ENCODE results near the gene VAC14. TPM values are rescaled to one million over a fixed set of nuclear protein-coding genes. Genes with fewer than 3 reads are reported as not detected.

VAC14 gene
- total RNA-seq, 4 donors from 2014 or later, result 43.4 to 69.4 (median 63.1) TPM

- WGBS, 2 donors, result 87 to 97% methylated on average over 8 of the region's 8 CpGs
- H3K27me3 ChIP-seq, result no peaks in the 10 kb centered on the region
- H3K9me3 ChIP-seq, result no peaks in the 10 kb centered on the region
- no peak for DNase-seq
- peaks cover 5 to 26% of the 10 kb centered on the region in 2 donors for H3K36me3 ChIP-seq
- intact Hi-C loops (cut with DNase I), result no loop called here
- H3K4me1 ChIP-seq, result peaks cover 0 to 5% of the 10 kb centered on the region in 2 donors
- no peak for TF ChIP-seq POLR2A (IDR thresholded peaks at IDR 0.05)
- no peak for TF ChIP-seq CTCF (IDR thresholded peaks at IDR 0.05)
- H3K4me3 ChIP-seq (replicated peaks in 1 of 3), result no peak overlapping the region
- H3K27ac ChIP-seq, result no peak overlapping the region
Observed at GRCh38 chr16:70765491-70765890, 35.5 kb downstream of the VAC14 start.

- 92 to 97% methylated on average over 10 of the region's 10 CpGs for WGBS, 2 donors
- H3K4me3 ChIP-seq (replicated peaks in 1 of 3), result no peak overlapping the region
- H3K27ac ChIP-seq, result no peak overlapping the region
- DNase-seq, result no peak
- H3K9me3 ChIP-seq, result no peaks in the 10 kb centered on the region
- no peaks in the 10 kb centered on the region for H3K27me3 ChIP-seq
- H3K36me3 ChIP-seq, result peaks cover 5 to 26% of the 10 kb centered on the region in 2 donors
- H3K4me1 ChIP-seq, result peaks cover 0 to 5% of the 10 kb centered on the region in 2 donors
- intact Hi-C loops (cut with DNase I), result no loop called here
- no peak for TF ChIP-seq CTCF (IDR thresholded peaks at IDR 0.05)
- TF ChIP-seq POLR2A (IDR thresholded peaks at IDR 0.05), result no peak
Observed at GRCh38 chr16:70764632-70765031, 36.3 kb downstream of the VAC14 start.

- peaks cover 5 to 27% of the 10 kb centered on the region in 2 donors for H3K36me3 ChIP-seq
- 86 to 88% methylated on average over 3 of the region's 3 CpGs for WGBS, 2 donors
- intact Hi-C loops (cut with DNase I), result no loop called here
Observed at GRCh38 chr16:70760221-70760620, 40.7 kb downstream of the VAC14 start.

GRCh38 chr16:70759666-70760065 is 41.3 kb downstream of the VAC14 start:
- DNase-seq, result no peak
- no peak overlapping the region for H3K27ac ChIP-seq
- H3K4me3 ChIP-seq (replicated peaks in 1 of 3), result no peak overlapping the region
- peaks cover 5 to 27% of the 10 kb centered on the region in 2 donors for H3K36me3 ChIP-seq
- no peaks in the 10 kb centered on the region for H3K4me1 ChIP-seq
- intact Hi-C loops (cut with DNase I), result no loop called here
- TF ChIP-seq POLR2A (IDR thresholded peaks at IDR 0.05), result no peak
- no peak for TF ChIP-seq CTCF (IDR thresholded peaks at IDR 0.05)
- no peaks in the 10 kb centered on the region for H3K27me3 ChIP-seq
- no peaks in the 10 kb centered on the region for H3K9me3 ChIP-seq
- 92 to 96% methylated on average over 9 of the region's 9 CpGs for WGBS, 2 donors

More at GRCh38 chr16:70760221-70760620, 40.7 kb downstream of the VAC14 start:
- DNase-seq, result no peak
- Histone ChIP-seq H3K27ac (no peak overlapping the region), H3K27me3 (no peaks in the 10 kb centered on the region), H3K4me1 (no peaks in the 10 kb centered on the region), H3K9me3 (no peaks in the 10 kb centered on the region), H3K4me3 (replicated peaks in 1 of 3) (no peak overlapping the region)
- TF ChIP-seq POLR2A (IDR thresholded peaks at IDR 0.05) (no peak), CTCF (IDR thresholded peaks at IDR 0.05) (no peak)

GRCh38 chr16:70758786-70759185 is 42.2 kb downstream of the VAC14 start:
- DNase-seq, result no peak
- H3K9me3 ChIP-seq, result no peaks in the 10 kb centered on the region
- TF ChIP-seq CTCF (IDR thresholded peaks at IDR 0.05) (no peak), POLR2A (IDR thresholded peaks at IDR 0.05) (no peak)
- peaks cover 0 to 7% of the 10 kb centered on the region in 2 donors for H3K4me1 ChIP-seq
- 91 to 93% methylated on average over 10 of the region's 10 CpGs for WGBS, 2 donors
- no peak overlapping the region for H3K27ac ChIP-seq
- intact Hi-C loops (cut with DNase I), result no loop called here
- peaks cover 5 to 27% of the 10 kb centered on the region in 2 donors for H3K36me3 ChIP-seq
- H3K4me3 ChIP-seq (replicated peaks in 1 of 3), result no peak overlapping the region
- no peaks in the 10 kb centered on the region for H3K27me3 ChIP-seq
